NCI-H1105 treated with DMSO at 0.1 percent for 48 hours (cell line): ENCODE results near the gene TTC28.

Experiments used
- DNase-seq: peaks from one replicate; lab custom pipeline; 2025; lab: John Stamatoyannopoulos, UW

TTC28 gene

GRCh38 chr22:28051091-28051786 lies 628.4 kb downstream of the TTC28 start:
- DNase-seq, result no peak

GRCh38 chr22:28048529-28048928 lies 631.1 kb downstream of the TTC28 start:
- no peak for DNase-seq

GRCh38 chr22:28047740-28048139 lies 631.9 kb downstream of the TTC28 start:
- no peak for DNase-seq

GRCh38 chr22:28046100-28046499 lies 633.5 kb downstream of the TTC28 start:
- no peak for DNase-seq

GRCh38 chr22:28044546-28045173 lies 635.0 kb downstream of the TTC28 start:
- no peak for DNase-seq

GRCh38 chr22:28043266-28043665 lies 636.4 kb downstream of the TTC28 start:
- DNase-seq, result no peak

GRCh38 chr22:28034760-28035401 lies 644.8 kb downstream of the TTC28 start:
- DNase-seq, result peak; percentile 99

GRCh38 chr22:28034145-28034759 lies 645.4 kb downstream of the TTC28 start:
- no peak for DNase-seq

GRCh38 chr22:28032861-28033260 lies 646.8 kb downstream of the TTC28 start:
- DNase-seq, result no peak

- no peak for DNase-seq
These were observed 648.2 kb downstream of the TTC28 start for GRCh38 chr22:28031383-28031922.

GRCh38 chr22:28030473-28030872 lies 649.2 kb downstream of the TTC28 start:
- DNase-seq, result no peak

- DNase-seq, result no peak
These were observed 649.7 kb downstream of the TTC28 start for GRCh38 chr22:28029956-28030355.

- DNase-seq, result peak; percentile 95
These were observed 650.3 kb downstream of the TTC28 start for GRCh38 chr22:28029201-28029948.

GRCh38 chr22:28027453-28028448 lies 651.9 kb downstream of the TTC28 start:
- no peak for DNase-seq

- DNase-seq, result no peak
These were observed 653.6 kb downstream of the TTC28 start for GRCh38 chr22:28025866-28026575.

- no peak for DNase-seq
These were observed 654.3 kb downstream of the TTC28 start for GRCh38 chr22:28025333-28025732.

- no peak for DNase-seq
These were observed 655.2 kb downstream of the TTC28 start for GRCh38 chr22:28024422-28024888.

- no peak for DNase-seq
These were observed 655.9 kb downstream of the TTC28 start for GRCh38 chr22:28023774-28024173.

GRCh38 chr22:28023036-28023435 lies 656.6 kb downstream of the TTC28 start:
- DNase-seq, result no peak
